ENCODE data around the gene C17orf114.

The C17orf114 gene

GRCh38 chr17:4811471-4811870, 9.3 kb upstream of the C17orf114 start:
- CTCF ChIA-PET: interaction anchor here (0.6 kb wide), 2 partner anchors 18 to 223 kb away, joined by 5 read pairs; no protein-coding TSS in a partner anchor
- POLR2A ChIA-PET: no interaction called here
- Histone ChIP-seq H3K4me1 (ENCODE audit: control insufficient read depth, insufficient read depth, low read length) (no peaks in the 10 kb centered on the region), H3K36me3 (ENCODE audit: control insufficient read depth in 2 of 2, insufficient read depth in 1 of 2, low read length in 2 of 2) (peaks cover 0 to 49% of the 10 kb centered on the region in 2 experiments; a peak in 2 of 3 replicates), H3K4me3 (ENCODE audit: low read depth, low read length) (no peak overlapping the region), H3K9me3 (ENCODE audit: control insufficient read depth, insufficient read depth, low read depth, low read length) (no peaks in the 10 kb centered on the region), H3K27ac (ENCODE audit: extremely low read depth, low read depth, low read length) (peak overlapping the region; percentile 16; the same call in 1 of the 2 replicates)
- no peak for TF ChIP-seq PRDM10 (tag by site-specific recombination; IDR thresholded peaks at IDR 0.05)
- no peak for TF ChIP-seq HOXA7 (CRISPR knock-in tag; IDR thresholded peaks at IDR 0.05; ENCODE audit: borderline replicate concordance)
- TF ChIP-seq GLI4 (tag by site-specific recombination; IDR thresholded peaks at IDR 0.05): no peak
- TF ChIP-seq BCL11B (tag by site-specific recombination; IDR thresholded peaks at IDR 0.05; ENCODE audit: low read depth): no peak
- TF ChIP-seq KLF8 (tag by site-specific recombination; IDR thresholded peaks at IDR 0.05): no peak
- TF ChIP-seq ZNF121 (tag by site-specific recombination; IDR thresholded peaks at IDR 0.05): no peak
- no peak for TF ChIP-seq ZNF560 (tag by site-specific recombination; IDR thresholded peaks at IDR 0.05; ENCODE audit: borderline replicate concordance)
- no peak for TF ChIP-seq ZNF837 (tag by site-specific recombination; IDR thresholded peaks at IDR 0.05)
- TF ChIP-seq ZNF544 (tag by site-specific recombination; IDR thresholded peaks at IDR 0.05): no peak
- TF ChIP-seq ZSCAN4 (tag by site-specific recombination; IDR thresholded peaks at IDR 0.05): no peak
- no peak for TF ChIP-seq ZNF768 (tag by site-specific recombination; IDR thresholded peaks at IDR 0.05)
- TF ChIP-seq ZNF335 (tag by site-specific recombination; conservative IDR thresholded peaks at IDR 0.05): no peak
- no peak for TF ChIP-seq ZNF785 (tag by site-specific recombination; IDR thresholded peaks at IDR 0.05)
- TF ChIP-seq ZNF571 (tag by site-specific recombination; IDR thresholded peaks at IDR 0.05): no peak
- TF ChIP-seq ZNF341 (tag by site-specific recombination; IDR thresholded peaks at IDR 0.05; ENCODE audit: low read depth): no peak

- no peak for TF ChIP-seq ZNF266 (tag by site-specific recombination; IDR thresholded peaks at IDR 0.05; ENCODE audit: low read depth)
- TF ChIP-seq BCL11B (tag by site-specific recombination; IDR thresholded peaks at IDR 0.05; ENCODE audit: low read depth): peak; percentile 98
- TF ChIP-seq BCL11A (tag by site-specific recombination; IDR thresholded peaks at IDR 0.05; ENCODE audit: low read depth): peak; percentile 96
- ChIA-PET CTCF (interaction anchor here (0.6 to 1.2 kb wide), 2 partner anchors 18 to 21 kb away, joined by 5 to 6 read pairs; no protein-coding TSS in a partner anchor), POLR2A (interaction anchor here (1.2 kb wide), 1 partner anchor 21 kb away, joined by 4 read pairs; no protein-coding TSS in a partner anchor)
Observed at GRCh38 chr17:4810696-4811290, 8.7 kb upstream of the C17orf114 start.

GRCh38 chr17:4808378-4808767, 6.2 kb upstream of the C17orf114 start:
- no peaks in the 10 kb centered on the region for H3K4me1 ChIP-seq (ENCODE audit: control insufficient read depth, insufficient read depth, low read length)
- H3K9me3 ChIP-seq (ENCODE audit: control insufficient read depth, insufficient read depth, low read depth, low read length): no peaks in the 10 kb centered on the region
- POLR2A ChIA-PET: interaction anchor here (0.6 to 4.4 kb wide), 2 partner anchors 12 to 61 kb away, joined by 4 to 41 read pairs; partner anchors contain the start of gene PSMB6
- no peak overlapping the region for H3K4me3 ChIP-seq (ENCODE audit: low read depth, low read length)
- peaks cover 0 to 26% of the 10 kb centered on the region in 2 experiments; a peak in 2 of 3 replicates for H3K36me3 ChIP-seq (ENCODE audit: control insufficient read depth in 2 of 2, insufficient read depth in 1 of 2, low read length in 2 of 2)
- CTCF ChIA-PET: interaction anchor here (0.8 kb wide), 1 partner anchor 19 kb away, joined by 8 read pairs; no protein-coding TSS in a partner anchor
- no peak overlapping the region for H3K27ac ChIP-seq (ENCODE audit: extremely low read depth, low read depth, low read length)
- TF ChIP-seq ZNF560 (tag by site-specific recombination; IDR thresholded peaks at IDR 0.05; ENCODE audit: borderline replicate concordance): no peak
- TF ChIP-seq MZF1 (tag by site-specific recombination; IDR thresholded peaks at IDR 0.05; ENCODE audit: borderline replicate concordance): no peak
- TF ChIP-seq ZNF747 (tag by site-specific recombination; IDR thresholded peaks at IDR 0.05): no peak
- TF ChIP-seq BCL11B (tag by site-specific recombination; IDR thresholded peaks at IDR 0.05; ENCODE audit: low read depth): no peak
- TF ChIP-seq ZNF121 (tag by site-specific recombination; IDR thresholded peaks at IDR 0.05): no peak
- TF ChIP-seq ZNF548 (tag by site-specific recombination; IDR thresholded peaks at IDR 0.05): no peak
- TF ChIP-seq REST (tag by site-specific recombination; IDR thresholded peaks at IDR 0.05): peak; percentile 89
- no peak for TF ChIP-seq ZNF561 (tag by site-specific recombination; IDR thresholded peaks at IDR 0.05; ENCODE audit: borderline replicate concordance)
- no peak for TF ChIP-seq ZNF596 (tag by site-specific recombination; IDR thresholded peaks at IDR 0.05)

More at GRCh38 chr17:4810696-4811290, 8.7 kb upstream of the C17orf114 start:
- H3K4me3 ChIP-seq (ENCODE audit: low read depth, low read length): no peak overlapping the region
- H3K9me3 ChIP-seq (ENCODE audit: control insufficient read depth, insufficient read depth, low read depth, low read length): no peaks in the 10 kb centered on the region
- no peaks in the 10 kb centered on the region for H3K4me1 ChIP-seq (ENCODE audit: control insufficient read depth, insufficient read depth, low read length)
- peaks cover 0 to 43% of the 10 kb centered on the region in 2 experiments; a peak in 2 of 3 replicates for H3K36me3 ChIP-seq (ENCODE audit: control insufficient read depth in 2 of 2, insufficient read depth in 1 of 2, low read length in 2 of 2)
- no peak overlapping the region for H3K27ac ChIP-seq (ENCODE audit: extremely low read depth, low read depth, low read length)

Measured in HEK293 (cell line).